Vagina (tissue), 2 donors: ENCODE results near the gene STPG2.

Experiments
- CTCF ChIP-seq, 3 experiments: fragments of 450-650 bp in 2 of 3; fragments of 200-600 bp in 1 of 3; sonication (generic) in 1 of 3; IDR thresholded peaks; one replicate each; pipeline ENCODE4 v1.5.1; 2017 to 2019; ENCODE audit warnings: antibody characterized with exemption in 3 of 3, mild to moderate bottlenecking in 2 of 3, moderate library complexity in 2 of 3
- POLR2A ChIP-seq, 2 donors: fragments of 450-650 bp; IDR thresholded peaks; one replicate each; pipeline ENCODE4 v1.6.1; 2017; ENCODE audit warnings: antibody characterized with exemption in 2 of 2, mild to moderate bottlenecking in 2 of 2, moderate library complexity in 2 of 2

GRCh38 chr4:97867557-97868091 lies 275.7 kb downstream of the STPG2 start:
- no peak for TF ChIP-seq POLR2A (IDR thresholded peaks at IDR 0.05)
- no peak for TF ChIP-seq CTCF (IDR thresholded peaks at IDR 0.05)
